Measurements from ENCODE around the gene VRK1.

DNA sequence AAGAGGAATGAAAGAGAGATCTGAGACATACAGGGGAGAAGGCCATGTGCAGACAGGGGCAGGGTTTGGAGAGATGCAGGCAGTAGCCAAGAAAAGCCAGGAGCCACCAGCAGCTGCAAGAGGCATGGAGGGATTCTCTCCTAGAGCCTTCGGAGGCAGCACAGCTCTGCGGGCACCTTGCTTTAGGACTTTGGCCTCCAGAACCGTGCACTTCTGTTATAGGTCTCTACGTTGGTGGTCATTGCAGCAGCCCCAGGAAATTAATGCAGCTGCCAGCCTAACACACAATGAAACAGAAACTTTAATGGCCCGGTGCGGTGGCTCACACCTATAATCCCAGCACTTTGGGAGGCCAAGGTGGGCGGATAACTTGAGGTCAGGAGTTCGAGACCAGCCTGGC is 14.7 kb upstream of the VRK1 start:
- TF ChIP-seq, protein P1, sequence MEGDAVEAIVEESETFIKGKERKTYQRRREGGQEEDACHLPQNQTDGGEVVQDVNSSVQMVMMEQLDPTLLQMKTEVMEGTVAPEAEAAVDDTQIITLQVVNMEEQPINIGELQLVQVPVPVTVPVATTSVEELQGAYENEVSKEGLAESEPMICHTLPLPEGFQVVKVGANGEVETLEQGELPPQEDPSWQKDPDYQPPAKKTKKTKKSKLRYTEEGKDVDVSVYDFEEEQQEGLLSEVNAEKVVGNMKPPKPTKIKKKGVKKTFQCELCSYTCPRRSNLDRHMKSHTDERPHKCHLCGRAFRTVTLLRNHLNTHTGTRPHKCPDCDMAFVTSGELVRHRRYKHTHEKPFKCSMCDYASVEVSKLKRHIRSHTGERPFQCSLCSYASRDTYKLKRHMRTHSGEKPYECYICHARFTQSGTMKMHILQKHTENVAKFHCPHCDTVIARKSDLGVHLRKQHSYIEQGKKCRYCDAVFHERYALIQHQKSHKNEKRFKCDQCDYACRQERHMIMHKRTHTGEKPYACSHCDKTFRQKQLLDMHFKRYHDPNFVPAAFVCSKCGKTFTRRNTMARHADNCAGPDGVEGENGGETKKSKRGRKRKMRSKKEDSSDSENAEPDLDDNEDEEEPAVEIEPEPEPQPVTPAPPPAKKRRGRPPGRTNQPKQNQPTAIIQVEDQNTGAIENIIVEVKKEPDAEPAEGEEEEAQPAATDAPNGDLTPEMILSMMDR (IDR thresholded peaks at IDR 0.05) = no peak
- TF ChIP-seq POLR2A (IDR thresholded peaks at IDR 0.05) (no peak), EP300 (IDR thresholded peaks at IDR 0.05) (no peak)

Measured in ovary (tissue), 3 donors.